HG02852 (cell line): ENCODE measurements around the gene ABCB4.
"Not testable (repeated sequence)": the region's sequence is repeated elsewhere in the genome, so short reads cannot be mapped to it uniquely, and the experiment has no call there.

Source experiments
- ATAC-seq: cut with Tn5 transposase; IDR thresholded peaks from one replicate; pipeline ENCODE4 v1.9.1; 2021; ENCODE audit warnings: mild to moderate bottlenecking, moderate library complexity; ENCODE audit not compliant: unreplicated experiment

The ABCB4 gene

DNA sequence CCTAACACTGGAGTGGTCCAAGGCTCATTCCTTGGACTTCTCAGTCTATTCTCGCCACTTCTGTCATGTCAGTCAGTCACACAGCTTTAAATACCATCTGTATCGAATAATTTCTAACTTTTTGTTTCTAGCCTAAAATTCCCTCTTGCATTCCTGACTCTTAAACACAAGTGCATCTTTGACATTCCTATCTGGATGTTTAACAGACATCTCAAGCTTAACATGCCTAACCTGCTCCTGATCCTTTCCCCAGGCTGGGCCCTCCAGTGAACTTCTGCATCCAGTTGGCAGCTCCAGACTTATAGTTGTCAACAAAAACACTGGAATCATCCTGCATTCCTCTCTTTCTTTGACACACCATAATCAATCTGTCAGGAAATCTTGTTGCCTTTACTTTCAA, 4.5 kb upstream of the ABCB4 start:
- ATAC-seq, result no peak

DNA sequence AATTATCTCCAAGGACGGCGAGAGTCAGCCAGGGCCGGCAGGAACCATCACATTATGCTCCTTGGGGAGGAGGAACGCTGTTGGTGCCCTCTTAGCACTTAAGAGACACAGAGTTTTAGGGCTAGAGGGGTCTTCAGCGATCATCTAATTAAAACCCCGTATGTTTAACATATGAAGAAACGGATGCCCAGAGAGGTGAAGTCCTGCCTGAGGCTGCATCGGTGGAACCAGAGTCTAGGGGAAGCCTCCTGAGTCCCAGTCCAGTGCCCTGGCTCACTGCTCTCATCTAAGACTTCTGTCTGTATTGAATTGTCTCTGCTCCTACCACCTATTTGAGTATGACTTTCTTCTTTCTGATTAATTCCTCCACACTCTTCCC, 688 bp upstream of the ABCB4 start:
- no peak for ATAC-seq

DNA sequence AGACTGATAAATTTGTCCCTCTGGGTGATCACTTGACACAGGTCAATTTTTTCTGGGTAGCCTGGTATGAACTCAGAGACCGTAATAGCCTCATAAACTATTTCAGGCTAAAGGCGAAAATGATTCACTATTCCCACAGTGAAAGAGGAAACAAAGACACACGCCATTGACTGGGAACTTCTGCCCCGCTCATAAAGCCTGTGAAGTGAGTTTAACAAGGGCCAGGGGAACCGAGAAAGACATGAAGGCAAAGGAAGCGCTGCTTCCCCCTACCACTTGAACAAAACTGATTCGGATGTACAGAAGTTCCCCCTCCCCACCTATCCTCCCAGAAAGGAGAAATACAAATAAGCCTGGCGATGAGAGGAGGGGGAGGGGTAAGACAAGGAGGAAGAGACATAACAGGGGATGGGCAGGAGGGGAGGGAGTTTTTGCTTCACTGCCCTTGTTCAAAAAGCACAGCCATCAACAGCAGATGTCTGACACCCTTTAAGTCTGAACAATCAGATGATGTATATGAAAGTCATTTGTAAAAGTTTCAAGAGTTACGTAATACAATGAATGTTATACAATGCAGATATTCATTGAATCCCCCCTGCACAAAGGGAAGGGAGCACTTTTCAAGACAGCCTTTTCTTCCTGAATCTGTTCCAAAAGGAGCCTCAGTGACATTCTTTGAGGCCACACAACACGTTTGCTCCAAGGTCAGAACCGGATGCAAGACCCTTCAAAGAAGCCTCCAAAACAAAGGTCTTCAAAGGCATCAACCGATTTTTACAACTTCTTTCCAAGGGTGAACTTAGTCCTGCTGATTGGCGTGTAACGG, 734 bp downstream of the ABCB4 start:
- ATAC-seq, result peak; percentile 76

GRCh38 chr7:87473986-87474385, 1.5 kb downstream of the ABCB4 start:
- ATAC-seq, result no peak

DNA sequence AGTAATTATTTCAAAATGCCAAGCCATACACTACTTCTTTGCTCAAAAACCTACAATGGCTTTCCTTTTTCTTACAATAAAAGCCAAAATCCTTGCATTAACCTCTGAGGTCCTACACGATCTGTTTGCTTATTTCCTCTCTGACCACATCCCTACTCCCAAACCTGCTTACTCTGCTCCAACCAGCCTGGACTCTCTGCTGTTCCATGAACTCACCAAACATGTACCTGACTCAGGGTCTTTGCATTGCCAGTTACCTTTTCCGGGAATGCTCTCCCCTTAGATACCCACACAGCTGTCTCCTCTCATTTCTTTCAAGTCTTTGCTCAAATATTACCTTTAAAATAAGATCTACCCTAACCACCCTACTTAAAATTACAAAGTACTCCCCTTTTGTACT, 2.3 kb downstream of the ABCB4 start:
- ATAC-seq, result no peak

DNA sequence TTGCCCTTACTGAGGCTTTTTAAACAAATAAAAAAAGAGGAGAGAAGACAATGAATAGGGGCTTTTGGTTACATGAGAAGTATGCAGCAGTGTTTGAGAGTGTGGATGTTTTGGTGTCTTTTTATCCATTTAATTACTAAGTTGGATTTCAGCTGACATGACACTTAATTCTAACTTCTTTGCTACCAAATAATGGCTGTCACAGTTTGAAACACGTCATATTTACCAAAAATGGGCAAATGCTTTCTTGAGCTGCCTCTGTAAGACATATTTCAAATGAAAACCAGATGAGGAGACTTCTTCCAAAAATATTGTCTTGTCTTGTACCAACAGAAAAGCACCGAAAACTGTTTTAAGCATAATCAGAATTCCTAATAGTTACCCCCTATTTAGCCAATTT, 4.0 kb downstream of the ABCB4 start:
- no peak for ATAC-seq

DNA sequence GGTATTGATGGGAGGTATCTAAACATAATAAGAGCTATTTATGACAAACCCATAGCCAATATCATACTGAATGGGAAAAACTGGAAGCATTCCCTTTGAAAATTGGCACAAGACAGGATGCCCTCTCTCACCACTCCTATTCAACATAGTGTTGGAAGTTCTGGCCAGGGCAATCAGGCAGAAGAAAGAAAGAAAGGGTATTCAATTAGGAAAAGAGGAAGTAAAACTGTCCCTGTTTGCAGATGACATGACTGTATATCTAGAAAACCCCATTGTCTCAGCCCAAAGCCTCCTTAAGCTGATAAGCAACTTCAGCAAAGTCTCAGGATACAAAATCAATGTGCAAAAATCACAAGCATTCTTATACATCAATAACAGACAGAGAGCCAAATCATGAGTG, 6.3 kb downstream of the ABCB4 start:
- ATAC-seq, result not testable (repeated sequence)

- ATAC-seq, result not testable (repeated sequence)
Observed at GRCh38 chr7:87465534-87465880, 10.0 kb downstream of the ABCB4 start.

DNA sequence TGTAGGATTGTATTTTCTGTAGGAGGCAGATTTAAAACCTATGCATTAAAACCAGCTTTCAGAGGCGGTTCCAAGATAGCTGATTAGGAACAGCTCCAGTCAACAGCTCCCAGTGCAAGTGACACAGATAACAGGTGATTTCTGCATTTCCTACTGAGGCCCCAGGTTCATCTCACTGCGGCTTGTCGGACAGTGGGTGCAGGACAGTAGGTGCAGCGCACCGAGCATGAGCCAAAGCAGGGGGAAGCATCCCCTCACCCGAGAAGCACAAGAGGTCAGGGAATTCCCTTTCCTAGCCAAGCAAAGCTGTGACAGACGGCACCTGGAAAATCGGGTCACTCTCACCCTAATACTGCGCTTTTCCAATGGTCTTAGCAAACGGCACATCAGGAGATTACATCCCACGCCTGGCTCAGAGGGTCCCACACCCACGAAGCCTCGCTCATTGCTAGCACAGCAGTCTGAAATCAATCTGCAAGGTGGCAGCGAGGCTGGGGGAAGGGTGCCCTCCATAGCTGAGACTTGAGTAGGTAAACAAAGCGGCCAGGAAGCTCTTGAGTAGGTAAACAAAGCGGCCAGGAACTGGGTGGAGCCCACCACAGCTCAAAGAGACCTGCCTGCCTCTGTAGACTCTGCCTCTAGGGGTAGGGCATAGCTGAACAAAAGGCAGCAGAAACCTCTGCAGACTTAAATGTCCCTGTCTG, 10.5 kb downstream of the ABCB4 start:
- not testable (repeated sequence) for ATAC-seq

DNA sequence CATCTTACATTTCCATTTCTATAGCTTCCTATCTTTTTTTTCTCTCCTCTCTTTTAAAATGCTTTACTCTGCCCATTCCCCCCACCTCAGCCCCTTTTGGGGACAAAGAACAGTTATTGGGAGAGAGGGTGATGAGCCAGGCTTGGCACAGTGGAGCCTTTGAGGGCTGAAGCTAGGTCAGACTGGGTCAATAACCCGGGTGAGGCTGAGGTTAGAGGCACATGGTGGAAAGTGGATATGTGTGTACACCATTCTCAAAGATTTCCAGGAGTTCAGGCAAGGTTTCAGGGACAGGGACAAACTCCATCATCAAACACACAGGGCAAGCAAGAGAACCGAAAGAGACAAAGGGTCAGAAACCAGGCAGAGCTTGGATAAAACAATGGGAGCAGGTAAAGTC, 11.5 kb downstream of the ABCB4 start:
- no peak for ATAC-seq

GRCh38 chr7:87460444-87460843, 15.0 kb downstream of the ABCB4 start:
- not testable (repeated sequence) for ATAC-seq

DNA sequence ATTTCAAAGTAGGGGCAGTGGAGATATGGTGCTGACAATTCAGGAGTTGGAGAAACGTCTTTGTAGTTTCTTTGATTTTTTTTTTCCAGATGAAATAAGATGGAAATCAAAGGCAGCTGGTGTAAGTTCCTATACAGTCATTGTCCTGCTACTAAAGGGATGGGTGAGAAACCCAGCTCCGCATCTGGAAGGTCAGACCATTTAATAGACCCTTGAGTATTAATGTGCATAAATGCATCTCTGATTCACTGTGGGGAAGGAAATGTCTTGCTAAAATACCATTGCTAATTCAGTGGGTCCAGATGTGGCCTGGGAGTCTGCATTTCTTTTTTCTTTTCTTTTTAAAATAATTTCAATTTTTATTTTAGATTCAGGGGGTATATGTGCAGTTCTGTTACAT, 15.5 kb downstream of the ABCB4 start:
- ATAC-seq, result no peak

GRCh38 chr7:87458148-87458547, 17.3 kb downstream of the ABCB4 start:
- ATAC-seq, result no peak

- ATAC-seq, result no peak
Observed at GRCh38 chr7:87456247-87456646, 19.2 kb downstream of the ABCB4 start.

DNA sequence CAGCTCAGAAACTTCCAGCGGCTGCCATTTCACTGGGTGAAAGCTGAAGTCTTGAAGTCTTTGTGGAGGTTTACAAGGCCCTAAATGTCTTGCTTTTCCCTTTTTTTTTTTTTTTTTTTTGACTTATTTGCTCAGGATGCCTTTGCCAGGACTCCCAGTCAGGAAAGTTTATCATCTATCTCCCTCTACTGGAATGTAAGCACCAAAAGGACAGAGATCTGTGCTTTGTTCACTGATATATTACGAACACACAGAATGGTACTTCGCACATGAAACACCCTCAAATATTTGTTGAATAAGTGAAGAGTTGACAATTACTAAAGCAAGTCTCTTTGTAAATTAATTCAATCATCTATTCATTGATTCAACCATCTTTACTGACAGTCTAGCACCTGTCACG, 23.2 kb downstream of the ABCB4 start:
- no peak for ATAC-seq

DNA sequence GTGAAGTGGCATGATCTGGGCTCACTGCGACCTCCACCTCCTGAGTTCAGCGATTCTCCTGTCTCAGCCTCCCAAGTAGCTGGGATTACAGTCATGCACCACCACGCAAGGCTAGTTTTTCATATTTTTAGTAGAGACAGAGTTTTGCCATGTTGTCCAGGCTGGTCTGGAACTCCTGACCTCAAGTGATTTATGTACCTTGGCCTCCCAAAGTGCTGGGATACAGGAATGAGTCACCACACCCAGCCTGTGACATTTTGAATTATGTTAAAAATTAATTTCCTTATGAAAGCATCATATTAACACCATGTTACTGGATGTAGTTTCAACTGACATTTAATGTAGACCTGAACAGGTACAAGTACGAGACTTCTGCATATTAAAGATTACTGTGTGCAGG, 24.3 kb downstream of the ABCB4 start:
- no peak for ATAC-seq

DNA sequence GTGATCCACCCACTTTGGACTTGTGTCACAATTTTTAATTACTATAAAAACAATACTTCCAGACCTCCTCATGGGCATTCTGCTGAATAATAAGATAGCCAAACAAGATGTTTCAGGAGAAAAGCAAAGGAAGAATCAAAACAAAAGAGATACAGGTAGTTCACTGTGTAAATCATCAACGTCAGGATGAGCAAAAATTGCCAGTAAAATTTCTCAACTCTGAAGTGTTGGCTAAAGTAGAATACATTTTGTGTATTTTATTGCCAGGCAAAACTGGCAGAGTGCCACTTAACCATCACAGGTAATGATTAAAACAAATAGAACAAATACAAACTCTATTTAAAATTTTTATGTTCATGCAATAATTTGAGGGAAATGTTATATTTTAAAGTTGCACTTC, 24.8 kb downstream of the ABCB4 start:
- ATAC-seq, result no peak

DNA sequence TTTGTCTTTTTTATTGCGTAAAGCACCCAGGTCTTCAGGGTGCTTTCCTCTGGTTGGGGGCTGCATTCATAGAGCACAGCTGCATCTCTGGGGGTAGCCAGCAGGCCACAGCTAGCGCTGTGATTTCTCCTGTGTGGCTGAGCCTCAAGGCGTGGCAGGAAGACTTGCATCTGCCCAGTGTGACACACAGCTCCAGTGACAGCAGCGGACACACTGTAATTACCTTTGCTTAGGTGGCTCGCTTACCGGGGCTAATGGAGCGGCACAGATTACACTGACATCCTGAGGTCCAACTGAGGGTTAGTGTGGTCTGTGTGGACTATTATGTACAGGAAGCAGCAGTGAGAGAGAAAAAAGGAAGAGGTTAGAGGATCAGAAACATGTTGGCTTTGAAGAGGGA, 27.1 kb downstream of the ABCB4 start:
- ATAC-seq, result no peak

DNA sequence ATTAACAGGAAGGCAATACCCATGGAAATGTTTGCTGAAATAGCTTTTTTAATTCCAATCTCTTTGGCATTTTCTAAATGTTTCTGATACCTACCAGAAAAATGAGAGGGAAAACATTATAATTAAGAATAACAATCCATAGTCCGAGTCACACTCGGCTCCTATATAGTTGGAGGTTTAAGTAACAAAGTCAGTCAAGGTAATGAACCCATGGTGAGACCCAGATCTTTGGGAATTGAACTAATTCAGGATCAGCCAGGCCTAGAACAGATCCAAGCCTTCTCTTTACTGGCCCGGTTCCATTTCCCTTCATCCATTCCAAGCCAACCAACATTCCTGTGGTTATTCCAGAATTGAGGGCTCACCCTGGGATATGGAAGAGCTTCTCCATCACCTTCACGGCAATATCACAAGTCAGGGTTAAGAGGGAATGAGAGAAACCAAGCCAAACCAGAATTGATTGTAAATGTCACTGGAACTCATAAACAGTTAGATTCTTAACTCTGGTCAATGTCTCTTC, 28.3 kb downstream of the ABCB4 start:
- ATAC-seq, result no peak

DNA sequence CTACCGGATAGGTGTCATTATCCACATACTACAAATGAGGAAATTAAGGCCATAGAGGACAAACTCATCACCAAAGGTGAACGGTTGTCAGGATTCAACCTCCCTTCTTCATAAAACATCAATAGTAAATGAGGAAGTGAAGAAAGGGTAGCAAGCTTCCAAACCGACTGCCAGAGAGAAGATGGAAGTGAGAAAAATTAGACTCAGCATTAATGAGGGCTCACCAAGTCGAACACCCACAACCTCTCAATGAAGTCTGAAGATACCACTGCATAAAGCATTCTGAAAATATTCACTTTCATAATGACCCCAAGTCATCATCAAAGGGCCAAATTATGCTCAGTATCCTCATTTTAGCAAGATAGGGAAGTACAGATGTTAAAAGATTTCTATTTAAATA, 29.6 kb downstream of the ABCB4 start:
- ATAC-seq, result peak; percentile 95

GRCh38 chr7:87435546-87435945, 39.9 kb downstream of the ABCB4 start:
- ATAC-seq, result no peak

- no peak for ATAC-seq
Observed at GRCh38 chr7:87432536-87432935, 42.9 kb downstream of the ABCB4 start.
